Measurements from ENCODE around the gene PCDHGA1. TPM values are rescaled to one million over a fixed set of nuclear protein-coding genes. Genes with fewer than 3 reads are reported as not detected.
A peak's percentile ranks its signal among the peaks of the same experiment; 100 is the strongest.

Gene PCDHGA1
- total RNA-seq (2014; rRNA removed) (0.04 and 0.06 TPM in 2 replicates), Bru-seq, nascent RNA (percentile 31 among the genes with signal in this experiment), BruChase-seq, experiment 1, labeled RNA remaining after a 6-hour chase (percentile 46 among the genes with signal in this experiment), BruChase-seq, experiment 2, labeled RNA remaining after a 2-hour chase (percentile 54 among the genes with signal in this experiment)
- long read RNA-seq, full-length matches to known transcripts = 2 of 2 reads
- long read RNA-seq, partial matches to known transcripts = 0 of 2 reads
- long read RNA-seq, other reads (novel, unspliced or antisense) = 0 of 2 reads

- Histone ChIP-seq H3K79me2 (ENCODE audit: low read length) (no peaks in the 10 kb centered on the region), H3K9me2 (replicated peaks; ENCODE audit: low read length) (no peaks in the 10 kb centered on the region), H3K27me3 (ENCODE audit: low read length) (no peaks in the 10 kb centered on the region), H3K4me2 (ENCODE audit: low read length) (peak within 1 kb of the TSS; percentile 43), H3K9me3 (ENCODE audit: low read length) (0 out of 2 replicates have a peak, but pooled peaks cover 6% of the 10 kb centered on the region), H3K27ac (ENCODE audit: low read length) (no peak within 1 kb of the TSS), H3K36me3 (ENCODE audit: low read depth, low read length) (no peaks in the 10 kb centered on the region), H2AFZ (ENCODE audit: low read length) (peak within 1 kb of the TSS; percentile 80), H3K4me1 (ENCODE audit: insufficient read depth, low read length) (no peaks in the 10 kb centered on the region), H3K9ac (ENCODE audit: low read length) (no peak within 1 kb of the TSS), H3F3A (ENCODE audit: low read length, unreplicated experiment) (no peaks in the 10 kb centered on the region), H3K4me3 (ENCODE audit: low read length) (peak within 1 kb of the TSS; percentile 43), H4K20me1 (ENCODE audit: low read length) (no peaks in the 10 kb centered on the region)
- CTCF ChIA-PET = interaction anchor here (0.5 to 1.2 kb wide), 8 partner anchors 26 to 236 kb away, joined by 3 to 9 read pairs (median 4); no protein-coding TSS in a partner anchor
- TSS peak; percentile 42 for BruUV-seq (replicated peaks)
- POLR2A ChIA-PET (ENCODE audit: unreplicated experiment) = no interaction called here
- ATAC-seq (peak; percentile 67), DNase-seq (peak; percentile 26)
- peak; percentile 49 for TF ChIP-seq CTCF (conservative IDR thresholded peaks at IDR 0.05; ENCODE audit: low read depth, low read length)
- TF ChIP-seq EZH2phosphoT487 (IDR thresholded peaks at IDR 0.05; ENCODE audit: borderline replicate concordance, low read length) = no peak
- TF ChIP-seq EZH2 (IDR thresholded peaks at IDR 0.05; ENCODE audit: low read length, unreplicated experiment) = no peak
- intact Hi-C loops (cut with micrococcal nuclease) = loop anchor here (1.0 kb wide), 1 partner anchor 194 kb away; no protein-coding TSS in a partner anchor
These were observed at the start of gene PCDHGA1 for GRCh38 chr5:141330299-141331080. Gene PCDHGA1 (plus strand): TSS chr5:141330514.

GRCh38 chr5:141298376-141298775 lies 31.9 kb upstream of the PCDHGA1 start:
- Histone ChIP-seq H3K79me2 (ENCODE audit: low read length) (no peaks in the 10 kb centered on the region), H3K27ac (ENCODE audit: low read length) (no peak overlapping the region)
- no peak for ATAC-seq

More at GRCh38 chr5:141298376-141298775, 31.9 kb upstream of the PCDHGA1 start:
- H3K27me3 ChIP-seq (ENCODE audit: low read length) = no peaks in the 10 kb centered on the region
- intact Hi-C loops (cut with micrococcal nuclease) = no loop called here
- H3K36me3 ChIP-seq (ENCODE audit: low read depth, low read length) = no peaks in the 10 kb centered on the region
- no peak for DNase-seq
- no peak overlapping the region for H3K9ac ChIP-seq (ENCODE audit: low read length)
- TF ChIP-seq CTCF (conservative IDR thresholded peaks at IDR 0.05; ENCODE audit: low read depth, low read length) = no peak
- no peak for TF ChIP-seq EZH2 (IDR thresholded peaks at IDR 0.05; ENCODE audit: low read length, unreplicated experiment)
- no peak for TF ChIP-seq EZH2phosphoT487 (IDR thresholded peaks at IDR 0.05; ENCODE audit: borderline replicate concordance, low read length)
- H3K4me1 ChIP-seq (ENCODE audit: insufficient read depth, low read length) = no peaks in the 10 kb centered on the region
- H4K20me1 ChIP-seq (ENCODE audit: low read length) = no peaks in the 10 kb centered on the region
- no peaks in the 10 kb centered on the region for H3F3A ChIP-seq (ENCODE audit: low read length, unreplicated experiment)
- H3K9me3 ChIP-seq (ENCODE audit: low read length) = no peaks in the 10 kb centered on the region; the same call in 1 of the 2 replicates
- POLR2A ChIA-PET (ENCODE audit: unreplicated experiment) = no interaction called here
- H3K4me2 ChIP-seq (ENCODE audit: low read length) = no peak overlapping the region
- H3K4me3 ChIP-seq (ENCODE audit: low read length) = no peak overlapping the region
- BruUV-seq (replicated peaks) = no TSS peak
- H3K9me2 ChIP-seq (replicated peaks; ENCODE audit: low read length) = no peaks in the 10 kb centered on the region
- CTCF ChIA-PET = no interaction called here
- no peak overlapping the region for H2AFZ ChIP-seq (ENCODE audit: low read length)
